ENCODE results near the gene DLL4.
"Not testable (repeated sequence)": the region's sequence is repeated elsewhere in the genome, so short reads cannot be mapped to it uniquely, and the experiment has no call there.

DNA sequence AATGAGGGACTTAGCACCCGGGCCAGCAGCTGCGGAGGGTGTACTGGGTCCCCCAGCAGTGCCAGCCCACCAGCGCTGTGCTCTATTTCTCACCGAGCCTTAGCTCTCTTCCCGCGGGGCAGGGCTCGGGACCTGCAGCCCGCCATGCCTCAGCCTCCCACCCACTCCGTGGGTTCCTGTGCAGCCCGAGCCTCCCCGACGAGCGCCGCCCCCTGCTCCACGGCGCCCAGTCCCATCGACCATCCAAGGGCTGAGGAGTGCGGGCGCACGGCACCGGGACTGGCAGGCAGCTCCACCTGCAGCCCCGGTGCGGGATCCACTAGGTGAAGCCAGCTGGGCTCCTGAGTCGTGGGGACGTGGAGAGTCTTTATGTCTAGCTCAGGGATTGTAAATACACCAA, 32.6 kb downstream of the DLL4 start:
- not testable (repeated sequence) for TF ChIP-seq NR2C2 (IDR thresholded peaks at IDR 0.05; ENCODE audit: borderline replicate concordance, control insufficient read depth, insufficient read length, low read depth); CHD1 (IDR thresholded peaks at IDR 0.05; ENCODE audit: low read depth, low read length); BACH1 (IDR thresholded peaks at IDR 0.05; ENCODE audit: borderline replicate concordance); JUND (IDR thresholded peaks at IDR 0.05; ENCODE audit: low read depth, low read length); ZNF24 (IDR thresholded peaks at IDR 0.05); NBN (IDR thresholded peaks at IDR 0.05)

Measured in GM12878 (cell line).